GM04504 (cell line): ENCODE measurements around the gene INTS15.

ENCODE experiments used
- DNase-seq: peaks from one replicate; pipeline ENCODE4 v3.0.0-alpha.2; 2012; ENCODE audit warnings: low read depth

INTS15 gene

GRCh38 chr7:6643915-6644625 lies 54.2 kb downstream of the INTS15 start:
- DNase-seq: no peak

- no peak for DNase-seq
These were observed 54.9 kb downstream of the INTS15 start for GRCh38 chr7:6644728-6645127.

- no peak for DNase-seq
These were observed 56.6 kb downstream of the INTS15 start for GRCh38 chr7:6646465-6646864.

GRCh38 chr7:6647080-6647479 lies 57.3 kb downstream of the INTS15 start:
- DNase-seq: no peak

- no peak for DNase-seq
These were observed 57.7 kb downstream of the INTS15 start for GRCh38 chr7:6647541-6647940.

- no peak for DNase-seq
These were observed 58.4 kb downstream of the INTS15 start for GRCh38 chr7:6648066-6648814.

GRCh38 chr7:6648815-6649104 lies 58.9 kb downstream of the INTS15 start:
- DNase-seq: no peak

- DNase-seq: no peak
These were observed 59.6 kb downstream of the INTS15 start for GRCh38 chr7:6649241-6649961.

- no peak for DNase-seq
These were observed 60.3 kb downstream of the INTS15 start for GRCh38 chr7:6650086-6650485.

GRCh38 chr7:6650521-6651011 lies 60.7 kb downstream of the INTS15 start:
- no peak for DNase-seq

- no peak for DNase-seq
These were observed 62.1 kb downstream of the INTS15 start for GRCh38 chr7:6651851-6652445.

GRCh38 chr7:6652446-6653011 lies 62.7 kb downstream of the INTS15 start:
- no peak for DNase-seq

GRCh38 chr7:6653071-6654003 lies 63.5 kb downstream of the INTS15 start:
- DNase-seq: no peak

- DNase-seq: no peak
These were observed 64.5 kb downstream of the INTS15 start for GRCh38 chr7:6654113-6654841.

- DNase-seq: no peak
These were observed 65.2 kb downstream of the INTS15 start for GRCh38 chr7:6654842-6655610.

- DNase-seq: no peak
These were observed 66.0 kb downstream of the INTS15 start for GRCh38 chr7:6655636-6656385.

- no peak for DNase-seq
These were observed 66.6 kb downstream of the INTS15 start for GRCh38 chr7:6656413-6656812.
